ENCODE measurements around the gene CRYBG1.
"Not testable (repeated sequence)": the region's sequence is repeated elsewhere in the genome, so short reads cannot be mapped to it uniquely, and the experiment has no call there.

Gene CRYBG1

GRCh38 chr6:106373502-106374239, 13.2 kb downstream of the CRYBG1 start:
- DNase-seq (ENCODE audit: low spot score): no peak
- no peak for FAIRE-seq

GRCh38 chr6:106377061-106377540, 16.6 kb downstream of the CRYBG1 start:
- FAIRE-seq (no peak), DNase-seq (ENCODE audit: low spot score) (no peak)

GRCh38 chr6:106379951-106380350, 19.4 kb downstream of the CRYBG1 start:
- no peak for DNase-seq (ENCODE audit: low spot score)

DNA sequence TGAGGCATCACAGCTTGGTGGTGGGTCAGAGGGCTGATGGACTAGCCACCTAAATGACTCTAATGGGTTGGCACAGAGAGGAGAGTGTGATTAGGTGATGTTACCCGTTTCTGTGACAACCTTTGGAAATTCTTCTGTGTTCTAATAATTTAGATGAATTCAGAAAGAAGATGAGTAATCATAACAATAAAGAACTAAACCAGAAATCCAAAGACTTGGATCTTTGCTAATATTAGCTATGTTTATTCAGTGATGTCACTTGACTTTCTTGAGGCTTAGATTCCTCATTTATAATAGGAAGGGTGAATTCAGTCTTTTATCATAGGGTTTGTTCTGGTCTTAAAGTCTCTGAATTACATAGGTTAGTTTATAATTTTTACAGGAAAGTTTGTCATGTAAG, 19.9 kb downstream of the CRYBG1 start:
- no peak for FAIRE-seq
- DNase-seq (ENCODE audit: low spot score): no peak

More at GRCh38 chr6:106379951-106380350, 19.4 kb downstream of the CRYBG1 start:
- no peak for FAIRE-seq

DNA sequence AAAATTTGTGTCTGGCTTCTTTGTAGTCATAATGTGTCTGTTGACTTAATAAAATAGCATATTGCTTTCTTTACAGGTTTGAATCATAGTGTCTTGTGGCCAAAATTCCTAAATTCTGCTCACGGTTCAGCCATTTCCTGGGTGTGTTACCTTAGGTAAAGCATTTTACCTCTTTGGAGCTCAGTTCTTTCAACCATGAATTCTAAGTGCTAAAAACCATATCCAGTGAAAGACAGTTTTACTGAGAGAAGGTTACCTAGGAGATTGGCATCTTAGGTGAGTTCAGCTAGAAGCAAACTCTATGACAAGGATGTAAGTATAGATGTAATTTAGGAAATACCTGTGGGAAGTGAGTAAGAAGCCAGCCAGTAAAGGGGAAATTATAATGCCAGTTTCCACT, 20.7 kb downstream of the CRYBG1 start:
- no peak for FAIRE-seq
- DNase-seq (ENCODE audit: low spot score): no peak

DNA sequence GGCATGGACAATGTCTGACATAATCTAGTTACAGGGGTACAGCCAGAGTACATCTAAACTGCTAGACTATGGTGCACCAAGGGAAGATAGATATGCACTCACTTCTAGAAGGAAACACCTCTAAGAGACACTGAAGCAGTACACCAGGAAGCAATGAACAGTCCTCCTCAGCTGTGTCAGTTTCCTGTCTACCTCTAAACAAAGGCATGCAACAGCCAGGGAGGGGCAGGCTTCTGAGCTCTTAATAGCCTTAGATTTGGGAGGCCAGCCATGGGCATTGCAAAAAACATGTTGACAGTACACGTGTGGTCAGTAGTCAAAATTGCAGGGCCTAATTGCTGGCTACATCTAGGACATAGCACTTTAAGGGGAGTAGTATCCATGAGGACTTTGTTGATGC, 21.4 kb downstream of the CRYBG1 start:
- peak; percentile 39 for DNase-seq (ENCODE audit: low spot score)
- FAIRE-seq: no peak

DNA sequence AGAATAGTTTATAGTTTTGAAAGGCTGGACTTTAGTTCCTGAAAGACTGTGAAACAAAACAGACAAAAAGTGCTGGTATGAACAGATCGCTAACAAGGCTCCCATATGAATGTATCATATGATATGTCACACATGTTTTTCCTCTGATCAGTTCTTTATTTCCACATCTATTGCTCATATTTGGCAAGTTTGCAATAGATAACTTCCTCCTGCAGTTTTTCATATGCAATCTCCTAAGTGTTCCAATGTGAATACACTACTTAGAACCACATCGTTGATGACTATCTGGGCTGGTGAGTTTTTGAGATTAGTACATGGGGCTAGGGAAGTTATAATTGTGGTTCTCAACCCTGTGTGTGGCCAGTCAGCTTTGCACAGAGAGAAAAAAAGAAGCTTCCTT, 23.1 kb downstream of the CRYBG1 start:
- FAIRE-seq (no peak), DNase-seq (ENCODE audit: low spot score) (no peak)

DNA sequence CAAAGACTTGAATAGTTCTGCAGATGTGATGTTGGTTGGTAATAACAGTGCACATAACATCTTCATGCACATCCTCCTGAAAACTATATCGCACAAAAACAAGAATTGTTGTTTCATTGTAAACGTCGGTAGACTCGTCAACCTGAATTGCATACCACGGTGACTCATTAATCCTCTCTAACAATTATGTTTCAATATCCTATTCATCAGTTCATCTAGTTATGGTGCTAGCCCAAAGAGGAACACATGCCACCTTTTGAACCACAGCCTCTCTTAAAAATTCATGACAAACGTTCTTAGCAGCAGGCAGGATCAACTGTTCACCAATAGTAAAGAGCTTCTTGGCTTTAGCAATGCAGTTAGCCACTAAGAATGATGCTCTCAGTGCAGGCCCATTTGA, 25.0 kb downstream of the CRYBG1 start:
- FAIRE-seq: no peak

DNA sequence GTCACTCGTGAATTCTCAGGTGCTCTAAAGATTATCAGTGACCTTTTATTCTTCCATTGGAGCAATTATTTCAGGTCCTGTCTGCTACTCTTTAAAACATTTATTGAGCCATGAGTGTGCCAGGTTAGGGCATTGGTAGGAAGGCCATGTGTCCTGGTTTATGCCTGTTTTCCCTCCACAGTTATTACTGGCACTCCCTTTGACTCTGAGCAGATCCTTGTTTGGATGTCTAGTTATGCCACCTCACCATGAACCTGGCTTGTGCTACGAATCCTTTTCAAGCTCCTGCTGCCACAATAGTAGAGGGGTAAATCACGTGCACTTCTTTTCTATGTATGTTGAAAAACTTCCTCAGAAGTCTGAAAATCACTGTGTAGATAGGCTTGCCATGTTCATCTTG, 27.4 kb downstream of the CRYBG1 start:
- FAIRE-seq: no peak
- DNase-seq (ENCODE audit: low spot score): no peak

More for the DNA sequence above, 25.0 kb downstream of the CRYBG1 start:
- no peak for DNase-seq (ENCODE audit: low spot score)

GRCh38 chr6:106390088-106390487, 29.6 kb downstream of the CRYBG1 start:
- FAIRE-seq: no peak
- DNase-seq (ENCODE audit: low spot score): no peak

DNA sequence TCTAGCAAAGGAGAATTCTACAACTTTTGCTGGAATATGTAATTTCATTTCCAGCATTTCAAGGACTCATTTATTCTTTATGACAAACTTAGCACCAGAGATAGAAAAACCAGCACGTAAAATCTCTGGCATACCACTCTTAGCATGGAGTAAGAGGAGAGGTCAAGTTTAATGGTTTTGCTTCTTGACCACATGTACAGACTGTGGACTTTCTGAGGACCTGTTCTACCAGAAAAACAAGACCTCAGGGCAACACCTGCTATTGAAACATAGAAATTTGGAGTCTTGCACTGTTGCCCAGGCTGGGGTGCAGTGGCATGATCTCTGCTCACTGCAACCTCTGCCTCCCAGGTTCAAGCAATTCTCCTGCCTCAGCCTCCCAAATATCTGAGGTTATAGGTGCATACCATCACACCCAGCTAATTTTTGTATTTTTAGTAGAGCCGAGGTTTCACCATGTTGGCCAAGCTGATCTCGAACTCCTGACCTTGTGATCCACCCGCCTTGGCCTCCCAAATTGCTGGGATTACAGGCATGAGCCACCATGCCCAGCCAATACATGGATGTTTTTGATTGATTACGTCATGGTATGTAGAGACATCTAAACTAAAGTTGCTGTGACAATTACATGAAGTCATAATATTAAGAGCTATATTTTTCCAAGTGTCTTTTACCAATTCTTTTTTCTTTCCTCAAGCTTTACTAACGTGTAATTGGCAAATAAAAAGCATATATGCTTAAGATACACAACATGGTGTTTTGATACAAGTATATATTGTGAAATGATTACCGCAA, 36.1 kb downstream of the CRYBG1 start:
- DNase-seq (ENCODE audit: low spot score) (no peak), FAIRE-seq (no peak)

DNA sequence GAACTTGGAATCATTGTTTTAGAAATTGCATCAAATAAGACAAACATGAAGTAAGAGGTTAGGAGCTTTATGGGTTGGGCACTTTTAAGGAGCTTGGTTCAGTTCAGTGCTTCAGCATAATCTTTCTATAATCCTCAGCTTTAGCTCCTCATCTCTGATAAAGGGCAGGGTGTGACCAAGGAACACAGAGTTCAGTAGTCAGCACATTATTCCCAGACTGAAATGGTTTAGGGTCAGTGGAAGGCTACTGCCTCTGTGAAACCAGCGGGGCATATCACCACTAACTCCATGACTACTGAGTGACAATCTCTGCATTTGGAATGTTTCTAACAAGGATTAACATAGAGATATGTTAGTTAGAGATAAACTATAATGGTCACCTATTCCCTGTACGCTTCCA, 36.9 kb downstream of the CRYBG1 start:
- DNase-seq (ENCODE audit: low spot score) (no peak), FAIRE-seq (no peak)

DNA sequence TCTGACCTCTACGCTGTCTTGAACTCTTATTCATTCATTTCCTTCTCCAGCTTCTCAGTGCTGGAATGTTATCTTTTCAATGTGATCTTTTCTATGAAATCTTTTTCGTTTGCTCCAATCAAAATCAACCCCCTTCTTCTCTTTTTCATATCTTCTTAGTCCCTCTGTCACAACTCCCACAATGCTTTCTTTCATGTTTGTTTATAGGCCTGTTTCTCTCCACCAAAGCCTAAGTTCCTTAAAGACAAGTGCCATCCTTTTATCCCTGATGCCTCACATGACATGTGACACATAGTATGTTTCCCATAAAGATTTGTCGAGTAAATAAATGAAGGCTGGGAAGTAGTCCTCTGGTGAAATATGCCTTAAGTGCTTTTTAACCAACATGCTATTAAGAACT, 38.1 kb downstream of the CRYBG1 start:
- FAIRE-seq (no peak), DNase-seq (ENCODE audit: low spot score) (no peak)

- not testable (repeated sequence) for FAIRE-seq; DNase-seq (ENCODE audit: low spot score)
These were observed 44.5 kb downstream of the CRYBG1 start for GRCh38 chr6:106405044-106405443.

DNA sequence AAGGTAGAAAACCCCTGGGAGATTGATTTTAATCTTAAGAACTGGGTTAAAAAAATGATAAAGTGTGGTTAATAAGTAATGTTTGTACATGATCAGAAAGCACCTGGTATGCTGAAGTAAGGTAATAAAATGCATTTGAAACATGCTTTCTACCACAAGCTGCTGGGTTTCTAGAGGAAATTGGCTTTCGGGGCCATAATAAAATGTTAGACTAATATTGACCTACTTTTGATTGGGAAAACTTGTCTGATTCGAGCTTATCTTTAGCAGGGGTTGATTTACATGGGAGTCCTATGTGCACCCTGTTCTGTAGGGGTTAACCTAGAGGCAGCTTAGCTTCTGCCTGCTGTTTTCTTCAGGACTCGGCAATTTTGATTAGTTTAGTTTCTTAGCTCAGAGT, 50.5 kb downstream of the CRYBG1 start:
- no peak for FAIRE-seq
- DNase-seq (ENCODE audit: low spot score): no peak

DNA sequence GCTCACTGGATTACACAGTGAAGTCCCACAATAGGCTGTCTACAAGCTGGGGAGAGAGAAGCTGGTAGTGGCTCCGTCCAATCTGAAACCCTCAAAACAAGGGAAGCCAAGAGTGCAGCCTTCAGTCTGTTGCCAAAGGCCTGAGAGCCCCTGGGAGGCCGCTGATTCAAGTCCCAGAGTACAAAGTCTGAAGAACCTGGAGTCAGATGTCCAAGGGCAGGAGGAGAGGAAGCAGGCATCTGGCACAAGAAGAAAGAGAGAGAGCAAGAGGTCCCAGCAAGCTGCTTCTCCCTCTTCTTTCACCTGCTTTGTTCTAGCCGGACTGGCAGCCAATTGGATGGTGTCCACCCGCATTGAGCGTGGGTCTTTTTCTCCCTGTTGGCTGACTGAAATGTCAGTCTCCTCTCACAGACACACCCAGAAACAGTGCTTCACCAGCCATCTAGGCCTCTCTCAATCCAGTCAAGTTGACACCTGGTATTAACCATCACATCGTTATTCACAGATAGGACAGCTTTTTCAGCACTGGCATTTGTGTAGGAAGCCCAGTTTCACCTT, 51.2 kb downstream of the CRYBG1 start:
- DNase-seq (ENCODE audit: low spot score): no peak
- FAIRE-seq: no peak

GRCh38 chr6:106413016-106413415, 52.5 kb downstream of the CRYBG1 start:
- DNase-seq (ENCODE audit: low spot score) (no peak), FAIRE-seq (no peak)

DNA sequence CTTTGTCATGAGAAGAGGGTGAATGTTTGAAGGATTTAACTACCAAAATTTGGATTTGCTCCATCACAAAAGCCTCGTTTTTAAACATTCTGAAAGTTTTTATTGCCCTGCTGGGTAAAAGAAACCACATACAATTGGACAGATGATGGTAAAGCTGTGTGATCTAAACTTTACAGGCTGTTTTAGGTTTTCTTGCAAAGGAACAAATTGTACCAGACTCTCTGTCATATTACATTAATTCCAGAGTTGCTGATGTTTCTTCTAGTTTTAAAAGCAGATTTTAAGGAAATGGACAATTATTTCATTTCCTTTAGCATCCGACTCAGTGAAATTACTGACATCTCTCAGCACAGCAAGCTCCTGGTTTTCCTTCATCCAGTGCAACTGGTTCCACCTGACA, 53.2 kb downstream of the CRYBG1 start:
- FAIRE-seq (no peak), DNase-seq (ENCODE audit: low spot score) (no peak)

- no peak for FAIRE-seq
- no peak for DNase-seq (ENCODE audit: low spot score)
These were observed 55.4 kb downstream of the CRYBG1 start for GRCh38 chr6:106415921-106416320.

GRCh38 chr6:106417572-106418147, 57.1 kb downstream of the CRYBG1 start:
- DNase-seq (ENCODE audit: low spot score): no peak
- FAIRE-seq: no peak

DNA sequence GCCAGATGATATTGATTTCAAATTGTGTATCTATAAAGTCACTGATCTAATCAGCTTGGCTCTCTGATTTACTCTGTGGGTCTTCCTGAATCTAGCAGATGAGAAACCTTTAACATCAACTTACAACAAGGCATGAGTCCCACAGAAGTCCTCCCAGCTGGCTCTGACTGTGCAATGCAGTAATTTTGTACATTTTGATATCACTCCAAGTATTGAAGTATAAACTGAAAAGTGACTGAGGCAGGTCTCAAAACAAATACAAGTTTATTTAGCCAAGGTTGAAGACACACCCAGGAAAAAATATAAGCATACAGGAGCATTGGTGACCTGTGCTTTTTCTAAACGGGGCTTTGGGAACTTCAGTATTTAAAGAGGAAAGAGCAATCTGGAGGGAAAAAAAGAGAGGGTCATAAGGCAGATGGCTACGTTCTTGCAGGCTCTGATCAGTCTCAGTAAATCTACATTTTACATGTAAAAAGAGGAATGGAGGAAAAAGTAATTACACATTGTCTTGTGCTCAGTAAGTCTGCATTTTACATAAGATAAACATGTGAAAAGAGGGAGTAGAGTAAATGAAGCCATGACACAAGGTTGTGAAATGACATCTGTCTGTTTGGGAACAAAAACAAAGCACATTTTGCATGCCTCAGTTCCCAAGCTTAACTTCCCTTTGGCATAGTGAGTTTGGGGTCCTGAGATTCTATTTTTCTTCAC, 59.5 kb downstream of the CRYBG1 start:
- no peak for FAIRE-seq
- no peak for DNase-seq (ENCODE audit: low spot score)

All from urothelium cell line (cell line).